Measurements from ENCODE around the gene WRAP73. TPM values are rescaled to one million over a fixed set of nuclear protein-coding genes. Genes with fewer than 3 reads are reported as not detected.

The WRAP73 gene
- total and polyA plus RNA-seq, 9 of the 15 experiments (the other 6 are each of a cell fraction or from before 2014, with no cell fraction given): 4.3 to 51.8 (median 30.1) TPM

GRCh38 chr1:3649342-3650247 lies at the start of gene WRAP73 (continued):
- TF ChIP-seq HOXB6 (CRISPR knock-in tag; IDR thresholded peaks at IDR 0.05; ENCODE audit: borderline replicate concordance) (no peak), HNRNPL (IDR thresholded peaks at IDR 0.05; ENCODE audit: low read depth, low read length) (peak; percentile 71; the same call in 1 of the 2 replicates), KLF10 (CRISPR knock-in tag; IDR thresholded peaks at IDR 0.05) (no peak), ZNF212 (CRISPR knock-in tag; IDR thresholded peaks at IDR 0.05) (no peak), SFPQ (IDR thresholded peaks at IDR 0.05; ENCODE audit: low read depth, low read length) (no peak), HMG20B (CRISPR knock-in tag; IDR thresholded peaks at IDR 0.05) (no peak), PURB (CRISPR knock-in tag; IDR thresholded peaks at IDR 0.05; ENCODE audit: low read depth) (no peak), ZNF445 (CRISPR knock-in tag; IDR thresholded peaks at IDR 0.05; ENCODE audit: low read depth) (no peak), SNIP1 (IDR thresholded peaks at IDR 0.05; ENCODE audit: low read depth) (no peak), KHSRP (IDR thresholded peaks at IDR 0.05) (no peak), ZNF23 (CRISPR knock-in tag; IDR thresholded peaks at IDR 0.05) (no peak), ARNT (IDR thresholded peaks at IDR 0.05) (no peak), MTA3 (IDR thresholded peaks at IDR 0.05; ENCODE audit: borderline replicate concordance) (0 out of 2 replicates have a peak, but pooled peaks have one; percentile 59), HNRNPK (IDR thresholded peaks at IDR 0.05; ENCODE audit: low read depth, low read length, poor library complexity, severe bottlenecking) (no peak), THRA (IDR thresholded peaks at IDR 0.05) (no peak), ZNF436 (CRISPR knock-in tag; IDR thresholded peaks at IDR 0.05) (no peak), ZC3H11A (IDR thresholded peaks at IDR 0.05; ENCODE audit: low read depth, low read length) (no peak), NUFIP1 (IDR thresholded peaks at IDR 0.05; ENCODE audit: partially characterized antibody) (no peak), TFAP4 (CRISPR knock-in tag; IDR thresholded peaks at IDR 0.05; ENCODE audit: borderline replicate concordance) (peak; percentile 76), ZBTB43 (CRISPR knock-in tag; IDR thresholded peaks at IDR 0.05) (no peak)
- TF ChIP-seq, protein P1, sequence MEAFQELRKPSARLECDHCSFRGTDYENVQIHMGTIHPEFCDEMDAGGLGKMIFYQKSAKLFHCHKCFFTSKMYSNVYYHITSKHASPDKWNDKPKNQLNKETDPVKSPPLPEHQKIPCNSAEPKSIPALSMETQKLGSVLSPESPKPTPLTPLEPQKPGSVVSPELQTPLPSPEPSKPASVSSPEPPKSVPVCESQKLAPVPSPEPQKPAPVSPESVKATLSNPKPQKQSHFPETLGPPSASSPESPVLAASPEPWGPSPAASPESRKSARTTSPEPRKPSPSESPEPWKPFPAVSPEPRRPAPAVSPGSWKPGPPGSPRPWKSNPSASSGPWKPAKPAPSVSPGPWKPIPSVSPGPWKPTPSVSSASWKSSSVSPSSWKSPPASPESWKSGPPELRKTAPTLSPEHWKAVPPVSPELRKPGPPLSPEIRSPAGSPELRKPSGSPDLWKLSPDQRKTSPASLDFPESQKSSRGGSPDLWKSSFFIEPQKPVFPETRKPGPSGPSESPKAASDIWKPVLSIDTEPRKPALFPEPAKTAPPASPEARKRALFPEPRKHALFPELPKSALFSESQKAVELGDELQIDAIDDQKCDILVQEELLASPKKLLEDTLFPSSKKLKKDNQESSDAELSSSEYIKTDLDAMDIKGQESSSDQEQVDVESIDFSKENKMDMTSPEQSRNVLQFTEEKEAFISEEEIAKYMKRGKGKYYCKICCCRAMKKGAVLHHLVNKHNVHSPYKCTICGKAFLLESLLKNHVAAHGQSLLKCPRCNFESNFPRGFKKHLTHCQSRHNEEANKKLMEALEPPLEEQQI (IDR thresholded peaks at IDR 0.05): no peak
